ENCODE measurements around the gene IGSF8. TPM values are rescaled to one million over a fixed set of nuclear protein-coding genes. Genes with fewer than 3 reads are reported as not detected.
"Not testable (repeated sequence)": the region's sequence is repeated elsewhere in the genome, so short reads cannot be mapped to it uniquely, and the experiment has no call there.

Gene IGSF8
- polyA plus RNA-seq, 1 donor from 2014 or later: 27.3 TPM

GRCh38 chr1:160127381-160127780 lies 29.0 kb upstream of the IGSF8 start:
- H3F3A ChIP-seq (ENCODE audit: insufficient read depth, low read length, poor library complexity, severe bottlenecking): no peaks in the 10 kb centered on the region
- H3K27me3 ChIP-seq (ENCODE audit: insufficient read depth, low read depth, low read length): no peaks in the 10 kb centered on the region
- H3K4me3 ChIP-seq (ENCODE audit: low read length): no peak overlapping the region
- no peaks in the 10 kb centered on the region for H3K79me2 ChIP-seq (replicated peaks; ENCODE audit: insufficient read depth, low read length)
- H4K20me1 ChIP-seq (ENCODE audit: insufficient read depth): no peaks in the 10 kb centered on the region
- no peak for TF ChIP-seq RAD21 (conservative IDR thresholded peaks at IDR 0.05)
- TF ChIP-seq CTCF (IDR thresholded peaks at IDR 0.05; ENCODE audit: poor library complexity, severe bottlenecking): no peak
- no peak for TF ChIP-seq EZH2 (IDR thresholded peaks at IDR 0.05; ENCODE audit: borderline replicate concordance, insufficient read depth, low read length, poor library complexity, severe bottlenecking)
- no peak for TF ChIP-seq SMC3 (conservative IDR thresholded peaks at IDR 0.05; ENCODE audit: poor library complexity)
- no peak for TF ChIP-seq POLR2AphosphoS5 (IDR thresholded peaks at IDR 0.05)
- H2AFZ ChIP-seq (ENCODE audit: low read depth, low read length): no peak overlapping the region
- no peak overlapping the region for H3K4me2 ChIP-seq (ENCODE audit: low read length)
- no peaks in the 10 kb centered on the region for H3K9me3 ChIP-seq (ENCODE audit: low read length)
- H3K9me2 ChIP-seq (ENCODE audit: insufficient read depth, low read length): no peaks in the 10 kb centered on the region
- no peak overlapping the region for H3K27ac ChIP-seq (ENCODE audit: low read length)
- no peaks in the 10 kb centered on the region for H3K36me3 ChIP-seq (ENCODE audit: insufficient read depth, low read length)
- H3K9ac ChIP-seq (ENCODE audit: low read length): no peak overlapping the region

- H3K9ac ChIP-seq (ENCODE audit: low read length); H3K4me2 ChIP-seq (ENCODE audit: low read length); H3F3A ChIP-seq (ENCODE audit: insufficient read depth, low read length, poor library complexity, severe bottlenecking); H3K27ac ChIP-seq (ENCODE audit: low read length); H4K20me1 ChIP-seq (ENCODE audit: insufficient read depth); H3K9me2 ChIP-seq (ENCODE audit: insufficient read depth, low read length); H3K36me3 ChIP-seq (ENCODE audit: insufficient read depth, low read length); H3K9me3 ChIP-seq (ENCODE audit: low read length); H3K4me3 ChIP-seq (ENCODE audit: low read length); H3K79me2 ChIP-seq (replicated peaks; ENCODE audit: insufficient read depth, low read length); H3K27me3 ChIP-seq (ENCODE audit: insufficient read depth, low read depth, low read length); H2AFZ ChIP-seq (ENCODE audit: low read depth, low read length): not testable (repeated sequence)
Observed at GRCh38 chr1:160126342-160126741, 27.9 kb upstream of the IGSF8 start.

- Histone ChIP-seq H3K4me3 (ENCODE audit: low read length) (no peak overlapping the region), H2AFZ (ENCODE audit: low read depth, low read length) (no peak overlapping the region), H3K27me3 (ENCODE audit: insufficient read depth, low read depth, low read length) (no peaks in the 10 kb centered on the region), H4K20me1 (ENCODE audit: insufficient read depth) (no peaks in the 10 kb centered on the region), H3F3A (ENCODE audit: insufficient read depth, low read length, poor library complexity, severe bottlenecking) (no peaks in the 10 kb centered on the region), H3K9ac (ENCODE audit: low read length) (no peak overlapping the region), H3K79me2 (replicated peaks; ENCODE audit: insufficient read depth, low read length) (no peaks in the 10 kb centered on the region), H3K9me3 (ENCODE audit: low read length) (no peaks in the 10 kb centered on the region), H3K9me2 (ENCODE audit: insufficient read depth, low read length) (no peaks in the 10 kb centered on the region), H3K36me3 (ENCODE audit: insufficient read depth, low read length) (no peaks in the 10 kb centered on the region), H3K4me2 (ENCODE audit: low read length) (no peak overlapping the region), H3K27ac (ENCODE audit: low read length) (no peak overlapping the region)
- TF ChIP-seq SMC3 (conservative IDR thresholded peaks at IDR 0.05; ENCODE audit: poor library complexity): no peak
- no peak for TF ChIP-seq TAF1 (IDR thresholded peaks at IDR 0.05; ENCODE audit: low read depth)
- TF ChIP-seq CTCF (IDR thresholded peaks at IDR 0.05; ENCODE audit: poor library complexity, severe bottlenecking): no peak
- no peak for TF ChIP-seq RAD21 (conservative IDR thresholded peaks at IDR 0.05)
- TF ChIP-seq EP300 (conservative IDR thresholded peaks at IDR 0.05; ENCODE audit: poor library complexity, severe bottlenecking): no peak
- no peak for TF ChIP-seq REST (IDR thresholded peaks at IDR 0.05; ENCODE audit: borderline replicate concordance)
- no peak for TF ChIP-seq EZH2 (IDR thresholded peaks at IDR 0.05; ENCODE audit: borderline replicate concordance, insufficient read depth, low read length, poor library complexity, severe bottlenecking)
- TF ChIP-seq MXI1 (conservative IDR thresholded peaks at IDR 0.05; ENCODE audit: poor library complexity, severe bottlenecking): no peak
- TF ChIP-seq POLR2AphosphoS5 (IDR thresholded peaks at IDR 0.05): no peak
Observed at GRCh38 chr1:160125746-160126145, 27.3 kb upstream of the IGSF8 start.
